Panc1 (cell line): Measurements from ENCODE around the gene ZBED1. TPM values are rescaled to one million over a fixed set of nuclear protein-coding genes. Genes with fewer than 3 reads are reported as not detected.
A peak's percentile ranks its signal among the peaks of the same experiment; 100 is the strongest.

Source experiments
- ATAC-seq: fragments of 200-7000 bp; cut with Tn5 transposase; 2 replicates; pipeline ENCODE4 v1.9.1; 2020; ENCODE audit warnings: mild to moderate bottlenecking, moderate library complexity
- BruUV-seq: library from RNA; stranded (reverse); fragments of 400-500 nt; replicated peaks from 2 replicates; lab custom pipeline; 2021; lab: Mats Ljungman, UMichigan
- CTCF ChIA-PET: fragments of 300-600 bp; sonication (Branson Sonifier 250); formaldehyde crosslinking; loops from one replicate; lab custom pipeline; 2022; ENCODE audit warnings: antibody characterized with exemption; lab: Charles Lee
- POLR2A ChIA-PET: fragments of 300-600 bp; sonication (Branson Sonifier 250); formaldehyde crosslinking; loops from one replicate; lab custom pipeline; 2022; ENCODE audit warnings: antibody characterized with exemption; lab: Charles Lee
- DNase-seq: peaks from one replicate; pipeline ENCODE4 v3.0.0-alpha.2; 2010; ENCODE audit warnings: low read depth, low spot score
- H3K27ac ChIP-seq: 2 replicates; pipeline ENCODE4 v1.5.1; 2011; ENCODE audit warnings: mild to moderate bottlenecking, low read length, inconsistent platforms
- H3K27me3 ChIP-seq: fragments of 200-500 bp; sonication (Bioruptor generic); 2 replicates; pipeline ENCODE4 v1.6.0; 2014; ENCODE audit warnings: low read length, inconsistent platforms; ENCODE audit not compliant: control insufficient read depth, insufficient read depth
- H3K36me3 ChIP-seq: fragments of 200-500 bp; sonication (Bioruptor generic); 2 replicates; pipeline ENCODE4 v1.5.1; 2014; ENCODE audit warnings: inconsistent platforms, mild to moderate bottlenecking, low read length, moderate library complexity; ENCODE audit not compliant: control insufficient read depth, insufficient read depth
- H3K4me1 ChIP-seq: 2 replicates; pipeline ENCODE4 v1.5.1; 2011; ENCODE audit warnings: inconsistent platforms, mild to moderate bottlenecking, low read length, moderate library complexity; ENCODE audit not compliant: control insufficient read depth, insufficient read depth
- H3K4me3 ChIP-seq, 2 experiments: 2 replicates each; pipeline ENCODE4 v1.5.1; 2011 to 2012; ENCODE audit warnings: low read depth in 2 of 2, low read length in 2 of 2, mild to moderate bottlenecking in 2 of 2, inconsistent platforms in 1 of 2, moderate library complexity in 1 of 2
- H3K9me3 ChIP-seq: fragments of 200-500 bp; sonication (Bioruptor generic); 2 replicates; pipeline ENCODE4 v1.5.1; 2014; ENCODE audit warnings: low read depth, mild to moderate bottlenecking, inconsistent platforms, low read length, moderate library complexity; ENCODE audit not compliant: control insufficient read depth, insufficient read depth
- POLR2AphosphoS5 ChIP-seq: IDR thresholded peaks from 2 replicates; pipeline ENCODE4 v1.6.1; 2012; ENCODE audit warnings: mild to moderate bottlenecking, low read depth, low read length, moderate library complexity
- SIN3A ChIP-seq: IDR thresholded peaks from 2 replicates; pipeline ENCODE4 v1.6.1; 2012; ENCODE audit warnings: low read depth, mild to moderate bottlenecking, low read length, moderate library complexity, borderline replicate concordance; ENCODE audit not compliant: insufficient read depth
- TCF7L2 ChIP-seq: IDR thresholded peaks from 2 replicates; pipeline ENCODE4 v1.6.1; 2011; ENCODE audit warnings: mild to moderate bottlenecking, low read depth, low read length, inconsistent platforms
- in situ Hi-C: cut with HindIII; loops from 2 replicates; pipeline ENCODE4 v1.10.0; 2016; ENCODE audit warnings: low sequenced_read_pairs, low pct_unique_long_range_greater_than_20kb
- intact Hi-C: fragments of 100-400 bp; cut with micrococcal nuclease; formaldehyde crosslinking; loops from one replicate; pipeline ENCODE4 v1.10.0; 2022; ENCODE audit not compliant: unreplicated experiment
- total RNA-seq: library from RNA; stranded (reverse); gene quantifications from one replicate; pipeline ENCODE4 v1.2.1, GENCODE V29; 2021; ENCODE audit not compliant: unreplicated experiment
- TF ChIP-seq, protein P1 (sequence below), 2 experiments: IDR thresholded peaks; 2 replicates each; pipeline ENCODE4 v1.6.1; 2011 to 2012; ENCODE audit warnings: low read depth in 2 of 2, control low read depth in 1 of 2, low read length in 1 of 2, mild to moderate bottlenecking in 1 of 2, moderate library complexity in 1 of 2; ENCODE audit not compliant: insufficient read depth in 1 of 2
- TF ChIP-seq, protein P2 (sequence below): fragments of 450-650 bp; IDR thresholded peaks from 2 replicates; pipeline ENCODE4 v1.5.1; 2017; ENCODE audit warnings: mild to moderate bottlenecking

Gene ZBED1
- total RNA-seq, 1 experiment from 2014 or later, result 23.9 TPM

DNA sequence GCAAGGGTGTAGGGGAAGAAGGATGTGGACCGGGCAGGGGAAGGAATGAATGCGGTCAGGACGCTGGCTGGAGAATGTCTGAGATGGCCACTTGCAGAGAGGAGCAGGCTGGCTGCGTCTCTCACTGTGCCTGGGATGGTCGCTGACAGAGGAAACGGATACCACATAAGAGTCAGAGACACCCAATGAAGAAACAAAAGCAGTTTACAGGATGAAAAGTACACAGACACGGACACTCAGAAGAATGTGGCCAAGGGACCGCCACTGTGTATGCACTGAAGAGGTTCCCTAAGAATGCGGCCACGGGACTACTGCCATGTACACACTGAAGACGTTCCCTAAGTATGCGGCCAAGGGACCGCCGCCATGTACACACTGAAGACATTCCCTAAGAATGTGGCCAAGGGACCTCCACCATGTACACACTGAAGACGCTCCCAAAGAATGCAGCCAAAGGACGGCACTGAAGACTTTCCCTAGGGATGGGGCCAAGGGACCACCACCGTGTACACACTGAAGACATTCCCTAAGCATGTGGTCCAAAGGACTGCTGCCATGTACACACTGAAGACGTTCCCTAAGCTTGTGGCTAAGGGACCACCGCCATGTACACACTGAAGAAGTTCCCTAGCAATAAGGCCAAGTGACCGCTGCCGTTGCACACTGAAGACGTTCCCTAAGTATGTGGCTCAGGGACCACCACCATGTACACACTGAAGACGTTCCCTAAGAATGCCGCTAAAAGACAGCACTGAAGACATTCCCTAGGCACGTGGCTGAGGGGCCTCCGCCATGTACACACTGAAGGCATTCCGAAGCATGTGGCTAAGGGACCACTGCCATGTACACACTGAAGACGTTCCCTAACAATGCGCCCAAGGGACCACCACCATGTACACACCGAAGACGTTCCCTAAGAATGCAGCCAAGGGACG, 32.2 kb downstream of the ZBED1 start:
- in situ Hi-C loops (no loop called here), intact Hi-C loops (no loop called here)
- CTCF ChIA-PET, result no interaction called here

DNA sequence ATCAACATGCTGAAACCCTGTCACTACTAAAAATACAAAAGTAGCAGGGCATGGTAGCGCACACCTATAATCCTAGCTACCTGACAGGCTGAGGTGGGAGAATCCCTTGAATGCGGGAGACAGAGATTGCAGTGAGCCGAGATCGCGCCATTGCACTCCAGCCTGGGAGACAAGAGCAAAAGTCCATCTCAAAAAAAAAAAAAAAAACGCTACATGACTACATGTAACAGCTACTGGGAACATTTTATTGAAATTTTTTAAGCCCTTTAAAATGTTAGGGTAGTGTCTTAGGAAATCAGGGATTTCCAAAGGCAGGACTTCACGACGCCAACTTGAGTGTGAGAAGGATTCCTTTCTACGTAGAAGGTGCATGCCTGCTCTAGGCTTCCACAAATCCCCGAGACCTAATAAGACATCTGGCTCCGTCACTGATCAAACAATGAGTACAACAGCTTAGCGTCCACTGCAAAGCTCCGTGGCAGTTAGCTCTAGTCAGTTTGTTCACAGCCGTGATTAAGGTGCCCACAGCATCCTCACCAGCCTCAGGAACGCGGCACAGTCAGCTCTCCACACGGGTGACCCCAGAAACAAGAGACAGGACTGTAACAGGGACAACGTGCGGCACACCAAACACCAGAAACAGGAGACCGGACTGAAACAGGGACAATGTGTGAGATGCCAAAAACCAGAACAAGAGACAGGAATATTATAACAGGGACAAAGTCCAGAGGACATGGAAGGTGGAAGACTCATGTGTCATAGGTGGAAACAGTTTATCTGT, 33.7 kb downstream of the ZBED1 start:
- DNase-seq, result no peak
- H3K27ac ChIP-seq, result no peak overlapping the region
- TF ChIP-seq, protein P1, sequence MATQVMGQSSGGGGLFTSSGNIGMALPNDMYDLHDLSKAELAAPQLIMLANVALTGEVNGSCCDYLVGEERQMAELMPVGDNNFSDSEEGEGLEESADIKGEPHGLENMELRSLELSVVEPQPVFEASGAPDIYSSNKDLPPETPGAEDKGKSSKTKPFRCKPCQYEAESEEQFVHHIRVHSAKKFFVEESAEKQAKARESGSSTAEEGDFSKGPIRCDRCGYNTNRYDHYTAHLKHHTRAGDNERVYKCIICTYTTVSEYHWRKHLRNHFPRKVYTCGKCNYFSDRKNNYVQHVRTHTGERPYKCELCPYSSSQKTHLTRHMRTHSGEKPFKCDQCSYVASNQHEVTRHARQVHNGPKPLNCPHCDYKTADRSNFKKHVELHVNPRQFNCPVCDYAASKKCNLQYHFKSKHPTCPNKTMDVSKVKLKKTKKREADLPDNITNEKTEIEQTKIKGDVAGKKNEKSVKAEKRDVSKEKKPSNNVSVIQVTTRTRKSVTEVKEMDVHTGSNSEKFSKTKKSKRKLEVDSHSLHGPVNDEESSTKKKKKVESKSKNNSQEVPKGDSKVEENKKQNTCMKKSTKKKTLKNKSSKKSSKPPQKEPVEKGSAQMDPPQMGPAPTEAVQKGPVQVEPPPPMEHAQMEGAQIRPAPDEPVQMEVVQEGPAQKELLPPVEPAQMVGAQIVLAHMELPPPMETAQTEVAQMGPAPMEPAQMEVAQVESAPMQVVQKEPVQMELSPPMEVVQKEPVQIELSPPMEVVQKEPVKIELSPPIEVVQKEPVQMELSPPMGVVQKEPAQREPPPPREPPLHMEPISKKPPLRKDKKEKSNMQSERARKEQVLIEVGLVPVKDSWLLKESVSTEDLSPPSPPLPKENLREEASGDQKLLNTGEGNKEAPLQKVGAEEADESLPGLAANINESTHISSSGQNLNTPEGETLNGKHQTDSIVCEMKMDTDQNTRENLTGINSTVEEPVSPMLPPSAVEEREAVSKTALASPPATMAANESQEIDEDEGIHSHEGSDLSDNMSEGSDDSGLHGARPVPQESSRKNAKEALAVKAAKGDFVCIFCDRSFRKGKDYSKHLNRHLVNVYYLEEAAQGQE (IDR thresholded peaks at IDR 0.05; ENCODE audit: insufficient read depth in 1 of 2, low read depth in 2 of 2, low read length in 1 of 2), result no peak
- no peak for TF ChIP-seq POLR2AphosphoS5
- no peak for TF ChIP-seq TCF7L2
- TF ChIP-seq, protein P2, sequence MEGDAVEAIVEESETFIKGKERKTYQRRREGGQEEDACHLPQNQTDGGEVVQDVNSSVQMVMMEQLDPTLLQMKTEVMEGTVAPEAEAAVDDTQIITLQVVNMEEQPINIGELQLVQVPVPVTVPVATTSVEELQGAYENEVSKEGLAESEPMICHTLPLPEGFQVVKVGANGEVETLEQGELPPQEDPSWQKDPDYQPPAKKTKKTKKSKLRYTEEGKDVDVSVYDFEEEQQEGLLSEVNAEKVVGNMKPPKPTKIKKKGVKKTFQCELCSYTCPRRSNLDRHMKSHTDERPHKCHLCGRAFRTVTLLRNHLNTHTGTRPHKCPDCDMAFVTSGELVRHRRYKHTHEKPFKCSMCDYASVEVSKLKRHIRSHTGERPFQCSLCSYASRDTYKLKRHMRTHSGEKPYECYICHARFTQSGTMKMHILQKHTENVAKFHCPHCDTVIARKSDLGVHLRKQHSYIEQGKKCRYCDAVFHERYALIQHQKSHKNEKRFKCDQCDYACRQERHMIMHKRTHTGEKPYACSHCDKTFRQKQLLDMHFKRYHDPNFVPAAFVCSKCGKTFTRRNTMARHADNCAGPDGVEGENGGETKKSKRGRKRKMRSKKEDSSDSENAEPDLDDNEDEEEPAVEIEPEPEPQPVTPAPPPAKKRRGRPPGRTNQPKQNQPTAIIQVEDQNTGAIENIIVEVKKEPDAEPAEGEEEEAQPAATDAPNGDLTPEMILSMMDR, result no peak
- TF ChIP-seq SIN3A, result no peak
- intact Hi-C loops (no loop called here), in situ Hi-C loops (no loop called here)
- H3K36me3 ChIP-seq, result no peaks in the 10 kb centered on the region
- no peak overlapping the region for H3K4me3 ChIP-seq
- BruUV-seq, result no TSS peak
- H3K27me3 ChIP-seq, result no peaks in the 10 kb centered on the region
- H3K4me1 ChIP-seq, result no peaks in the 10 kb centered on the region
- POLR2A ChIA-PET, result no interaction called here
- CTCF ChIA-PET, result no interaction called here
- peak; percentile 66; the same call in 1 of the 2 replicates for ATAC-seq
- H3K9me3 ChIP-seq, result no peaks in the 10 kb centered on the region

More for the DNA sequence above, 32.2 kb downstream of the ZBED1 start:
- ATAC-seq, result no peak
- POLR2A ChIA-PET, result no interaction called here
- BruUV-seq, result no TSS peak
- no peak overlapping the region for H3K27ac ChIP-seq
- no peaks in the 10 kb centered on the region for H3K36me3 ChIP-seq
- TF ChIP-seq, protein P2, result no peak
- TF ChIP-seq TCF7L2 (no peak), POLR2AphosphoS5 (no peak), SIN3A (no peak)
- TF ChIP-seq, protein P1 (IDR thresholded peaks at IDR 0.05; ENCODE audit: insufficient read depth in 1 of 2, low read depth in 2 of 2, low read length in 1 of 2), result no peak
- no peak for DNase-seq
- H3K4me3 ChIP-seq, result no peak overlapping the region
- H3K4me1 ChIP-seq, result no peaks in the 10 kb centered on the region
- H3K9me3 ChIP-seq, result no peaks in the 10 kb centered on the region
- no peaks in the 10 kb centered on the region for H3K27me3 ChIP-seq
